GM19372 (cell line): ENCODE data around the gene PDE4C.

Experiments
- ATAC-seq: cut with Tn5 transposase; IDR thresholded peaks from one replicate; pipeline ENCODE4 v1.9.1; 2021; ENCODE audit warnings: mild to moderate bottlenecking, low read depth, moderate library complexity; ENCODE audit not compliant: unreplicated experiment

The PDE4C gene

GRCh38 chr19:18225702-18226468 is at the start of gene PDE4C:
TSS of gene PDE4C (minus strand) at chr19:18226438. CDS start at chr19:18226415, 23 bp downstream.
- no peak for ATAC-seq

GRCh38 chr19:18274781-18275356 is 48.6 kb upstream of the PDE4C start:
- no peak for ATAC-seq

- ATAC-seq: no peak
These were observed 48.1 kb upstream of the PDE4C start, which contains the start of gene IQCN for GRCh38 chr19:18274219-18274780. TSS of gene IQCN (minus strand) at chr19:18274452. CDS start at chr19:18269478, 4,974 bp downstream.

GRCh38 chr19:18273561-18274218 is 47.5 kb upstream of the PDE4C start:
- ATAC-seq: no peak

- no peak for ATAC-seq
These were observed 45.2 kb upstream of the PDE4C start for GRCh38 chr19:18271433-18271841.

GRCh38 chr19:18270326-18270725 is 44.1 kb upstream of the PDE4C start:
- ATAC-seq: no peak

GRCh38 chr19:18269070-18269723 is 43.0 kb upstream of the PDE4C start:
- ATAC-seq: no peak

GRCh38 chr19:18266771-18267686 is 40.8 kb upstream of the PDE4C start:
- no peak for ATAC-seq

- ATAC-seq: no peak
These were observed 39.3 kb upstream of the PDE4C start for GRCh38 chr19:18265582-18265981.

- ATAC-seq: no peak
These were observed 38.8 kb upstream of the PDE4C start for GRCh38 chr19:18264971-18265540.

- ATAC-seq: no peak
These were observed 38.1 kb upstream of the PDE4C start for GRCh38 chr19:18264137-18264854.

GRCh38 chr19:18263324-18264136 is 37.3 kb upstream of the PDE4C start:
- ATAC-seq: no peak

GRCh38 chr19:18262917-18263316 is 36.7 kb upstream of the PDE4C start:
- no peak for ATAC-seq

GRCh38 chr19:18262144-18262543 is 35.9 kb upstream of the PDE4C start:
- no peak for ATAC-seq

GRCh38 chr19:18261474-18261873 is 35.2 kb upstream of the PDE4C start:
- ATAC-seq: no peak

GRCh38 chr19:18259893-18260292 is 33.7 kb upstream of the PDE4C start:
- no peak for ATAC-seq

- no peak for ATAC-seq
These were observed 31.5 kb upstream of the PDE4C start for GRCh38 chr19:18257503-18258470.
